Gastrocnemius medialis (tissue), 4 donors: ENCODE data around the gene NFAM1.

Source experiments
- POLR2A ChIP-seq, 2 donors: fragments of 450-650 bp; IDR thresholded peaks; one replicate each; pipeline ENCODE4 v1.6.1; 2017; ENCODE audit warnings: antibody characterized with exemption in 2 of 2, mild to moderate bottlenecking in 2 of 2, moderate library complexity in 2 of 2
- TF ChIP-seq, protein P1 (sequence below), 5 experiments: fragments of 450-650 bp in 3 of 5; fragments of 200-600 bp in 2 of 5; sonication (generic) in 2 of 5; IDR thresholded peaks in 4 of 5; conservative IDR thresholded peaks in 1 of 5; 1 replicate in 4 of 5; 2 replicates in 1 of 5; pipeline ENCODE4 v1.5.1; 2016 to 2019; ENCODE audit warnings: antibody characterized with exemption in 5 of 5, mild to moderate bottlenecking in 3 of 5, moderate library complexity in 3 of 5

GRCh38 chr22:42379966-42380537 is 52.2 kb downstream of the NFAM1 start:
- TF ChIP-seq, protein P1, sequence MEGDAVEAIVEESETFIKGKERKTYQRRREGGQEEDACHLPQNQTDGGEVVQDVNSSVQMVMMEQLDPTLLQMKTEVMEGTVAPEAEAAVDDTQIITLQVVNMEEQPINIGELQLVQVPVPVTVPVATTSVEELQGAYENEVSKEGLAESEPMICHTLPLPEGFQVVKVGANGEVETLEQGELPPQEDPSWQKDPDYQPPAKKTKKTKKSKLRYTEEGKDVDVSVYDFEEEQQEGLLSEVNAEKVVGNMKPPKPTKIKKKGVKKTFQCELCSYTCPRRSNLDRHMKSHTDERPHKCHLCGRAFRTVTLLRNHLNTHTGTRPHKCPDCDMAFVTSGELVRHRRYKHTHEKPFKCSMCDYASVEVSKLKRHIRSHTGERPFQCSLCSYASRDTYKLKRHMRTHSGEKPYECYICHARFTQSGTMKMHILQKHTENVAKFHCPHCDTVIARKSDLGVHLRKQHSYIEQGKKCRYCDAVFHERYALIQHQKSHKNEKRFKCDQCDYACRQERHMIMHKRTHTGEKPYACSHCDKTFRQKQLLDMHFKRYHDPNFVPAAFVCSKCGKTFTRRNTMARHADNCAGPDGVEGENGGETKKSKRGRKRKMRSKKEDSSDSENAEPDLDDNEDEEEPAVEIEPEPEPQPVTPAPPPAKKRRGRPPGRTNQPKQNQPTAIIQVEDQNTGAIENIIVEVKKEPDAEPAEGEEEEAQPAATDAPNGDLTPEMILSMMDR (IDR thresholded peaks at IDR 0.05 in 4 of 5, conservative IDR thresholded peaks at IDR 0.05 in 1 of 5) = no peak
- no peak for TF ChIP-seq POLR2A (IDR thresholded peaks at IDR 0.05)
